Spleen (tissue), 11 donors: Measurements from ENCODE around the gene CASP2. TPM values are rescaled to one million over a fixed set of nuclear protein-coding genes. Genes with fewer than 3 reads are reported as not detected.

Experiments
- DNase-seq: peaks from one replicate; pipeline ENCODE4 v3.0.0-alpha.2; 2020
- H3K27ac ChIP-seq, 8 donors: fragments of 200-600 bp; sonication (generic) in 7 of 8; 1 replicate in 4 of 8; 2 replicates in 4 of 8; pipeline versions ENCODE4 v1.5.0 to v1.8.0; 2016 to 2021; ENCODE audit warnings: inconsistent platforms in 4 of 8, mild to moderate bottlenecking in 4 of 8, moderate library complexity in 1 of 8
- H3K27me3 ChIP-seq, 7 donors: fragments of 200-600 bp; sonication (generic) in 6 of 7; replicated peaks in 1 of 7; 1 replicate in 4 of 7; 2 replicates in 3 of 7; pipeline versions ENCODE4 v1.5.0 to v1.8.0; 2016 to 2021; ENCODE audit warnings: inconsistent platforms in 3 of 7, mild to moderate bottlenecking in 1 of 7
- H3K36me3 ChIP-seq, 6 donors: fragments of 200-600 bp; sonication (generic) in 5 of 6; 1 replicate in 4 of 6; 2 replicates in 2 of 6; pipeline versions ENCODE4 v1.5.0 to v1.8.0; 2016 to 2021; ENCODE audit warnings: inconsistent platforms in 2 of 6
- H3K4me1 ChIP-seq, 6 donors: fragments of 200-600 bp; sonication (generic) in 5 of 6; 1 replicate in 3 of 6; 2 replicates in 3 of 6; pipeline versions ENCODE4 v1.5.0 to v1.8.0; 2016 to 2021; ENCODE audit warnings: inconsistent platforms in 3 of 6
- H3K4me3 ChIP-seq, 8 donors: fragments of 200-600 bp; sonication (generic) in 7 of 8; 1 replicate in 4 of 8; 2 replicates in 4 of 8; pipeline versions ENCODE4 v1.5.0 to v1.8.0; 2016 to 2021; ENCODE audit warnings: inconsistent platforms in 4 of 8, mild to moderate bottlenecking in 4 of 8, moderate library complexity in 2 of 8
- H3K9me3 ChIP-seq, 8 donors: fragments of 200-600 bp; sonication (generic) in 7 of 8; 1 replicate in 4 of 8; 2 replicates in 4 of 8; pipeline versions ENCODE4 v1.5.0 to v1.8.0; 2016 to 2021; ENCODE audit warnings: inconsistent platforms in 4 of 8
- POLR2A ChIP-seq, 3 donors: fragments of 450-650 bp; IDR thresholded peaks; one replicate each; pipeline ENCODE4 v1.5.1; 2017; ENCODE audit warnings: antibody characterized with exemption in 3 of 3, mild to moderate bottlenecking in 1 of 3
- POLR2AphosphoS5 ChIP-seq, 3 donors: sonication (generic); formaldehyde crosslinking; IDR thresholded peaks; one replicate each; pipeline ENCODE4 v1.5.1; 2017; ENCODE audit warnings: antibody characterized with exemption in 3 of 3
- WGBS, 5 donors: extraction: QIAGEN DNeasy Blood & Tissue Kit in 3 of 5; methylation state at CpG; one replicate each; pipeline versions ENCODE4 v1.1.5 to v1.1.7; 2013 to 2018; 5-methylcytosine and 5-hydroxymethylcytosine counted together
- intact Hi-C: fragments of 100-400 bp; cut with DNase I; formaldehyde crosslinking; loops from one replicate; pipeline ENCODE4 v1.15.0; 2023; ENCODE audit warnings: low total_unique reads
- polyA plus RNA-seq, 3 donors: library from polyadenylated mRNA; stranded (reverse); fragments of 200-250 nt; gene quantifications; one replicate each; pipeline ENCODE4 v1.2.1, GENCODE V29; 2013
- total RNA-seq, 7 donors: library from RNA; depleted of rRNA in 3 of 7; stranded (reverse); fragments of >200 nt in 3 of 7; fragmentation: NEBNext Ultra II Directional in 4 of 7; extraction: Animal tissue kit (Norgen Biotek cat#: 25700) in 4 of 7; gene quantifications; one replicate each; pipeline versions ENCODE4 v1.1.0 to v1.2.1, GENCODE V29; 2016 to 2021
- TF ChIP-seq, protein P1 (sequence below), 11 experiments: fragments of 200-600 bp in 7 of 11; fragments of 450-650 bp in 4 of 11; sonication (generic) in 4 of 11; IDR thresholded peaks in 8 of 11; conservative IDR thresholded peaks in 3 of 11; 1 replicate in 7 of 11; 2 replicates in 4 of 11; pipeline versions ENCODE4 v1.4.0 to v1.8.0; 2016 to 2021; ENCODE audit warnings: antibody characterized with exemption in 11 of 11, inconsistent platforms in 4 of 11, mild to moderate bottlenecking in 1 of 11
- donor health status: healthy with polysubstance abuse.
- donor health status: DM: no; HTN: no; CAD: no; lungs with moderate emphysema.
- donor health status: DM: no; HTN: no; CAD: no.
- donor health status: Bipolar disorder and iron deficiency.
- donor health status: healthy.
- donor health status: DM: no; HTN: no; CAD: no.
- donor health status: DM: yes; HTN: yes; CAD: no.

CASP2 gene
- total and polyA plus RNA-seq, 10 donors: 9.9 to 51.0 (median 34.4) TPM

DNA sequence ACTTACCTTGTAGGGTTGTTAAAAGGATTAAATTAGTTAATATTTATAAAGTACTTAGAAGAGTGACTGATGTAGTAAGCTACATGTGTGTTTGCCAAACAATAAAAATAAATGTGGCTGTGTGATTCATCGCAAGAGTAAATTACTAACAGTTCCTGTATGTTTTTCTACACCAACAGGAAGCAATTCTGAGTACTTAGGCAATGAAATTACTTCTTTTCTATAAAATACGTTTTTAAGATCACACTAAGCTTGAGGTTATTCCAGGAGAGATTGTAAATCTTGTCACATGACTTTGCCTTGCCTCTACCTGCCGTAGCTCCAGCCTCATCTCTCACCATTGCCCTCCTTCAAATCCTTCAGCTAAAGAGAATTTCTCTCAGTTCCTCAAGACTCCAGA lies 43.0 kb upstream of the CASP2 start:
- H3K27me3 ChIP-seq: no peaks in the 10 kb centered on the region
- intact Hi-C loops: no loop called here
- WGBS, 5 donors: 28 to 41% (median 36%) methylated on average over 3 of the region's 3 CpGs
- H3K4me3 ChIP-seq: no peak overlapping the region
- H3K36me3 ChIP-seq: no peaks in the 10 kb centered on the region
- peak overlapping the region in 3 of 8 donors; percentile 36 to 50 (median 41) for H3K27ac ChIP-seq
- TF ChIP-seq POLR2AphosphoS5 (IDR thresholded peaks at IDR 0.05) (no peak), POLR2A (IDR thresholded peaks at IDR 0.05) (no peak)
- TF ChIP-seq, protein P1, sequence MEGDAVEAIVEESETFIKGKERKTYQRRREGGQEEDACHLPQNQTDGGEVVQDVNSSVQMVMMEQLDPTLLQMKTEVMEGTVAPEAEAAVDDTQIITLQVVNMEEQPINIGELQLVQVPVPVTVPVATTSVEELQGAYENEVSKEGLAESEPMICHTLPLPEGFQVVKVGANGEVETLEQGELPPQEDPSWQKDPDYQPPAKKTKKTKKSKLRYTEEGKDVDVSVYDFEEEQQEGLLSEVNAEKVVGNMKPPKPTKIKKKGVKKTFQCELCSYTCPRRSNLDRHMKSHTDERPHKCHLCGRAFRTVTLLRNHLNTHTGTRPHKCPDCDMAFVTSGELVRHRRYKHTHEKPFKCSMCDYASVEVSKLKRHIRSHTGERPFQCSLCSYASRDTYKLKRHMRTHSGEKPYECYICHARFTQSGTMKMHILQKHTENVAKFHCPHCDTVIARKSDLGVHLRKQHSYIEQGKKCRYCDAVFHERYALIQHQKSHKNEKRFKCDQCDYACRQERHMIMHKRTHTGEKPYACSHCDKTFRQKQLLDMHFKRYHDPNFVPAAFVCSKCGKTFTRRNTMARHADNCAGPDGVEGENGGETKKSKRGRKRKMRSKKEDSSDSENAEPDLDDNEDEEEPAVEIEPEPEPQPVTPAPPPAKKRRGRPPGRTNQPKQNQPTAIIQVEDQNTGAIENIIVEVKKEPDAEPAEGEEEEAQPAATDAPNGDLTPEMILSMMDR (IDR thresholded peaks at IDR 0.05 in 8 of 11, conservative IDR thresholded peaks at IDR 0.05 in 3 of 11): no peak
- no peak for DNase-seq
- H3K4me1 ChIP-seq: peaks cover 0 to 53% (median 32%) of the 10 kb centered on the region in 6 donors
- peaks cover 0 to 11% (median 3%) of the 10 kb centered on the region in 8 donors for H3K9me3 ChIP-seq

DNA sequence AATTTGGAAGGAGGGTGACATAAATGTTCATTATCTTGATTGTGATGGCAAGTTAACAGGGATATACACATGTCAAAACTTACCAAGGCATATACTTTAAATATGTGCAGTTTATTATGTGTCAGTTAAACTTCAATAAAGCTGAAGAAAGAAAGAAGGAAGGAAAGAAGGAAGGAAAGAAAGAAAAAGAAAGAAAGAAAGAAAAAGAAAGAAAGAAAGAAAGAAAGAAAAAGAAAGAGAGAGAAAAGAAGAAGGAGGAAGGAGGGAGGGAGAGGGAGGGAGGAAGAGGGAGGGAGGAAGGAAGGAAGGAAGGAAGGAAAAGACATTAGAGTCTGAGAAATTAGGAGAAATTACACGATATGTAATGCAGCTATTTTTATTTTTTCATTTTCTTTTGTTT lies 40.8 kb upstream of the CASP2 start:
- no peak for DNase-seq
- intact Hi-C loops: no loop called here
- 13 to 40% (median 30%) methylated on average over 1 of the region's 1 CpG for WGBS, 5 donors
- H3K36me3 ChIP-seq: no peaks in the 10 kb centered on the region
- H3K9me3 ChIP-seq: peaks cover 0 to 14% (median 3%) of the 10 kb centered on the region in 8 donors
- H3K4me1 ChIP-seq: peaks cover 0 to 63% (median 37%) of the 10 kb centered on the region in 6 donors
- no peak overlapping the region for H3K4me3 ChIP-seq
- no peaks in the 10 kb centered on the region for H3K27me3 ChIP-seq
- H3K27ac ChIP-seq: no peak overlapping the region
- TF ChIP-seq, protein P1 (IDR thresholded peaks at IDR 0.05 in 8 of 11, conservative IDR thresholded peaks at IDR 0.05 in 3 of 11): no peak
- TF ChIP-seq POLR2AphosphoS5 (IDR thresholded peaks at IDR 0.05): no peak
- TF ChIP-seq POLR2A (IDR thresholded peaks at IDR 0.05): no peak

DNA sequence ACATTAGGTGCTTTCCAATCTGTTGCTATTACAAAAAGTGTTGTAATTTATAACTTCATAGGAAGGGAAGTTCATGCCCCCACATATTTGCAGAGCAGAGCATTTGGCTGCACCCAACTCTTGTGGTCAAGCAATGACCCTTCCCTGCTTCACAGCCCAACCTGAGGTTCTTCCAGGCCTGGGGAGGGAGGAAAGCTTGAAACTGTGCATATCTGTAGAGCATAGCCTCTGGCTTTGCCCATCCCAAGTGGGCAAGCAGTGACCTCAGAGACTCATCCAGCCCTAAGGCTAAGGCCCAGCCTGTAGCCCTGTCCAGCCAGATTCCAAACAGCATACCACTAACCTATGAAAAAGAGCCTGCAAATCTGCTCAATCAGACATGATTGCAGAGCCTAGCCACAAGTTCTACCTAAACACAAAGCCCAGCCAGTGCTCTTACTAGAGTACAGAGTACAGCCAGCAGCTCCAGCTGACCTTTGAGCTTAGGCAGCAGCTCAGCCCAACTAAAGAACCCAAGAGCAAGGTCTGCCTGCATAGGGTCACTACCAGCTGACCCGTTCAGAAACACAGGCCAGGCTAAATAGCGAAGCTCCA lies 39.3 kb upstream of the CASP2 start:
- intact Hi-C loops: no loop called here
- Histone ChIP-seq H3K36me3 (no peaks in the 10 kb centered on the region), H3K4me3 (no peak overlapping the region), H3K4me1 (peaks cover 0 to 65% (median 37%) of the 10 kb centered on the region in 6 donors), H3K9me3 (peaks cover 0 to 14% (median 3%) of the 10 kb centered on the region in 8 donors), H3K27me3 (no peaks in the 10 kb centered on the region), H3K27ac (no peak overlapping the region)
- 86 to 94% (median 92%) methylated on average over 2 of the region's 2 CpGs for WGBS, 5 donors
- TF ChIP-seq POLR2AphosphoS5 (IDR thresholded peaks at IDR 0.05) (no peak), POLR2A (IDR thresholded peaks at IDR 0.05) (no peak)
- TF ChIP-seq, protein P1 (IDR thresholded peaks at IDR 0.05 in 8 of 11, conservative IDR thresholded peaks at IDR 0.05 in 3 of 11): no peak
- DNase-seq: no peak

DNA sequence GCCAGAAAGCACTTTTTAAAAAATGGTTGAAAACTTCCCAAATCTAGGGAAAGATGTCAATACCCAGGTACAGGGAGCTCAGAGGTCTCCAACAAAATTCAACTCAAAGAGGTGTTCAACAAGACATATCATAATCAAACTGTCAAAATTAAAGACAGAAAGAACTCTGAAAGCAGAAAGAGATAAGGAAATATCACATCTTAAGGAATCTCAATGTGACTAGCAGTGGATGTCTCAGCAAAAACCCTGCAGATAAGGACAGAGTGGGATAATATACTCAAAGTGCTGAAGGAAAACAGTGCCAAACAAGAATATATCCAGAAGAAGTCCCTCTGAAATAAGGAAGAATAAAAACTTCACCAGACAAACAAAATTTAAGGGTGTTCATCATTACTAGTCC lies 38.0 kb upstream of the CASP2 start:
- Histone ChIP-seq H3K36me3 (no peaks in the 10 kb centered on the region), H3K27ac (peak overlapping the region in 4 of 8 donors; percentile 9 to 36 (median 24)), H3K9me3 (peaks cover 0 to 14% (median 3%) of the 10 kb centered on the region in 8 donors), H3K4me1 (peaks cover 0 to 56% (median 29%) of the 10 kb centered on the region in 6 donors), H3K27me3 (no peaks in the 10 kb centered on the region), H3K4me3 (no peak overlapping the region)
- no peak for DNase-seq
- intact Hi-C loops: no loop called here
- TF ChIP-seq POLR2A (IDR thresholded peaks at IDR 0.05) (no peak), POLR2AphosphoS5 (IDR thresholded peaks at IDR 0.05) (no peak)
- TF ChIP-seq, protein P1 (IDR thresholded peaks at IDR 0.05 in 8 of 11, conservative IDR thresholded peaks at IDR 0.05 in 3 of 11): no peak
